HEK293T (cell line): ENCODE measurements around the gene ARHGEF26.

ENCODE experiments used
- CTCF ChIA-PET: fragments of 350-600 bp; formaldehyde crosslinking; extraction: SDS; loops from one replicate; lab custom pipeline; 2021; ENCODE audit warnings: antibody characterized with exemption, inconsistent platforms; lab: Yijun Ruan, JAX
- POLR2A ChIA-PET: fragments of 350-600 bp; formaldehyde crosslinking; extraction: SDS; loops from one replicate; lab custom pipeline; 2020; ENCODE audit warnings: antibody characterized with exemption, inconsistent platforms; lab: Yijun Ruan, JAX
- DNase-seq: peaks from one replicate; pipeline ENCODE4 v3.0.0; 2012; ENCODE audit warnings: mixed read lengths; ENCODE audit errors: extremely low spot score
- ARNT ChIP-seq: fragments of 450-650 bp; IDR thresholded peaks from 2 replicates; pipeline ENCODE4 v1.6.1; 2017; ENCODE audit warnings: mild to moderate bottlenecking
- BHLHE40 ChIP-seq: fragments of 450-650 bp; IDR thresholded peaks from 2 replicates; pipeline ENCODE4 v1.6.1; 2016; ENCODE audit warnings: mild to moderate bottlenecking, moderate library complexity, borderline replicate concordance
- CTBP1 ChIP-seq: fragments of 450-650 bp; IDR thresholded peaks from 2 replicates; pipeline ENCODE4 v1.6.1; 2016; ENCODE audit warnings: borderline replicate concordance
- ELF4 ChIP-seq: fragments of 450-650 bp; IDR thresholded peaks from 2 replicates; pipeline ENCODE4 v1.6.1; 2017; ENCODE audit warnings: antibody characterized with exemption
- FOXA1 ChIP-seq: fragments of 450-650 bp; IDR thresholded peaks from 2 replicates; pipeline ENCODE4 v1.6.1; 2016; ENCODE audit warnings: mild to moderate bottlenecking
- FOXK2 ChIP-seq: fragments of 450-650 bp; IDR thresholded peaks from 2 replicates; pipeline ENCODE4 v1.6.1; 2016; ENCODE audit warnings: mild to moderate bottlenecking
- FOXM1 ChIP-seq: fragments of 450-650 bp; IDR thresholded peaks from 2 replicates; pipeline ENCODE4 v1.6.1; 2017; ENCODE audit warnings: mild to moderate bottlenecking, borderline replicate concordance
- HDGF ChIP-seq: fragments of 450-650 bp; IDR thresholded peaks from 2 replicates; pipeline ENCODE4 v1.6.1; 2017; ENCODE audit warnings: antibody characterized with exemption, borderline replicate concordance
- L3MBTL2 ChIP-seq: fragments of 450-650 bp; conservative IDR thresholded peaks from 2 replicates; pipeline ENCODE4 v1.6.1; 2016; ENCODE audit warnings: mild to moderate bottlenecking
- LEF1 ChIP-seq: fragments of 450-650 bp; IDR thresholded peaks from 2 replicates; pipeline ENCODE4 v1.6.1; 2017; ENCODE audit warnings: mild to moderate bottlenecking, borderline replicate concordance
- NFRKB ChIP-seq: fragments of 450-650 bp; IDR thresholded peaks from 2 replicates; pipeline ENCODE4 v1.6.1; 2016; ENCODE audit warnings: mild to moderate bottlenecking, moderate library complexity
- PKNOX1 ChIP-seq: fragments of 450-650 bp; IDR thresholded peaks from 2 replicates; pipeline ENCODE4 v1.6.1; 2016
- SP1 ChIP-seq: fragments of 450-650 bp; IDR thresholded peaks from 2 replicates; pipeline ENCODE4 v1.6.1; 2017
- SUZ12 ChIP-seq: fragments of 450-650 bp; IDR thresholded peaks from 2 replicates; pipeline ENCODE4 v1.6.1; 2016; ENCODE audit warnings: mild to moderate bottlenecking
- TARDBP ChIP-seq: fragments of 450-650 bp; IDR thresholded peaks from 2 replicates; pipeline ENCODE4 v1.6.1; 2016
- ZNF384 ChIP-seq: fragments of 450-650 bp; IDR thresholded peaks from 2 replicates; pipeline ENCODE4 v1.6.1; 2016

ARHGEF26 gene

DNA sequence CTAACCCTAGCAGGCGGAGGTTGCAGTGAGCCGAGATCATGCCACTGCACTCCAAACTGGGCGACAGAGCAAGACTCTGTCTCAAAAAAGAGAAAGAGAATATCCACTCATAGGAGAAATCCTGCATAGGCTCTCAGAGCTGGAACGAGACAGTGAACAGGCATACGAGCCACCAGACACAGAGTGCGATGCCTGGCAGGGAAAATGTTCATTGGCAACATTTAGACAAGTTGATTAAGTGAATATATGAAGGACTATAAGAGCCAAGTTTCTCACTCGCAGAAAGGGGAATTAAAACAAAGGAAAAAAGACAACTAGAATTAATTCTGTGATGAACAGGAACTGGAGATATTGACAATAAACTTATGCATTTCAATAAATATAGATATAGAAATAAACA lies 27.1 kb upstream of the ARHGEF26 start:
- no peak for DNase-seq
- ChIA-PET POLR2A (no interaction called here), CTCF (interaction anchor here (0.5 kb wide), 1 partner anchor 159 kb away, joined by 3 read pairs; no protein-coding TSS in a partner anchor)
- TF ChIP-seq ELF4 (no peak), TARDBP (no peak), FOXK2 (no peak), NFRKB (no peak), SP1 (no peak), ZNF384 (no peak), ARNT (no peak), L3MBTL2 (no peak), FOXM1 (no peak), FOXA1 (no peak)

DNA sequence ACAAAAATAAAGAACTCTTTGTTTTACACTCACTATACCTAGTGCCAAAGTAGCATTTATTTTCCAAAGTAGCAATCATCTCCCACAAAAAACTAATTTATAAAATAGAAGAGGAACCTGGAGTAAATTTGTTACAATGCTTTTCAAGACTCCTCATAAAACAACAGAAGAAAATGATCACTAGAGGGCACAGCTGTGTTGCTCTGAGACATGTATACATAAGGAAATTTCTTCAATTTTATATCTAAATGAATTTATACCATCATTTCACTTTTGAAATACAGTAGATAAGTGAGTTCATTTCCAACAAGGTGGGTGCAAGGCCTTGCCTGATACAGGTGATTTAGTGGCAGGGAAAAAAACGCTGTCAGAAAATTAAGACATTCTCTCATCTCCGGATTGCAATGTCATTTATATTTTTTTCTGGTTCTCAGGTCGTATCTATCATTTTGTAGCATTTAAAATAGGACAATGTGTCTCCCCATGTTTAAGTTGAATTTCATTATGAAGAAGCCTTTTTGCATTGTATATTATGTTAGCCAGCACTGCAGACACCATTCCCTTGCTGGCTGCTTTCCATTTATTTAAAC lies 25.3 kb upstream of the ARHGEF26 start:
- CTCF ChIA-PET: no interaction called here
- TF ChIP-seq FOXM1 (no peak), LEF1 (no peak), SP1 (no peak), L3MBTL2 (no peak), ARNT (no peak), PKNOX1 (no peak), FOXK2 (no peak), NFRKB (no peak), HDGF (no peak), SUZ12 (no peak), FOXA1 (no peak), BHLHE40 (no peak), ZNF384 (no peak), TARDBP (no peak), CTBP1 (no peak), ELF4 (no peak)
- DNase-seq: no peak
- POLR2A ChIA-PET: no interaction called here

- TF ChIP-seq HDGF (no peak), FOXK2 (no peak), L3MBTL2 (no peak), SUZ12 (no peak), TARDBP (no peak), FOXA1 (no peak), CTBP1 (no peak), FOXM1 (no peak), NFRKB (no peak), BHLHE40 (no peak), ARNT (no peak), PKNOX1 (no peak), ELF4 (no peak), SP1 (no peak), ZNF384 (no peak), LEF1 (no peak)
- no peak for DNase-seq
- ChIA-PET CTCF (no interaction called here), POLR2A (no interaction called here)
Measured at GRCh38 chr3:154098376-154098775, 22.8 kb upstream of the ARHGEF26 start.

GRCh38 chr3:154100556-154100955 lies 20.6 kb upstream of the ARHGEF26 start:
- POLR2A ChIA-PET: no interaction called here
- CTCF ChIA-PET: no interaction called here
- no peak for TF ChIP-seq ELF4
- no peak for TF ChIP-seq HDGF
- no peak for TF ChIP-seq FOXK2
- no peak for TF ChIP-seq ZNF384
- TF ChIP-seq NFRKB: no peak
- TF ChIP-seq CTBP1: no peak
- TF ChIP-seq TARDBP: no peak
- TF ChIP-seq BHLHE40: no peak
- TF ChIP-seq ARNT: no peak
- TF ChIP-seq PKNOX1: no peak
- no peak for TF ChIP-seq LEF1
- no peak for TF ChIP-seq FOXA1
- TF ChIP-seq FOXM1: no peak
- TF ChIP-seq L3MBTL2: no peak
- TF ChIP-seq SUZ12: no peak
- no peak for TF ChIP-seq SP1
- DNase-seq: no peak

- DNase-seq: no peak
- CTCF ChIA-PET: no interaction called here
- POLR2A ChIA-PET: no interaction called here
- TF ChIP-seq ZNF384: no peak
- TF ChIP-seq PKNOX1: no peak
- TF ChIP-seq L3MBTL2: no peak
- no peak for TF ChIP-seq LEF1
Measured at GRCh38 chr3:154101250-154101649, 19.9 kb upstream of the ARHGEF26 start.

DNA sequence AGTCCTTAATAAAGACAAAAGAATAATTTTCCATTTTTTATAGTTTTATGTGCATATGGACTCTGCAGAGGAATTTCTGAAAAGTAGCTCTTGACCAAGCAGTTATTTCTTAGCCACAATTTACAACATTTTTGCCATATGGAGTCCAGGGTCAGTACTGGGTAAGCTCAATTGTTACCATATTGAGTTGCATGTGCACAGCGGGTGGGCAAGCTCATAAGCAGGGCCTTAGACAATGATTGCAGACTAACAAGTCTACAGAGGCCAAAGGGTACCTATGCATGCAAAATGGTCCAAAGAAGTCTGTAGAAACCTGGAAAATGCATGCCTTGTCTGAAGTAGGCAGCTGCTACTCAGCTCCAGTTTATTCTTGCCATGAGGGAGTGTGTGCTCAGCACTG lies 19.0 kb upstream of the ARHGEF26 start:
- no peak for TF ChIP-seq L3MBTL2
- no peak for TF ChIP-seq FOXK2
- TF ChIP-seq FOXM1: no peak
- TF ChIP-seq TARDBP: no peak
- no peak for TF ChIP-seq LEF1
- TF ChIP-seq ZNF384: no peak
- TF ChIP-seq ELF4: no peak
- no peak for TF ChIP-seq ARNT
- TF ChIP-seq SP1: no peak
- no peak for TF ChIP-seq BHLHE40
- no peak for TF ChIP-seq FOXA1
- no peak for TF ChIP-seq SUZ12
- no peak for TF ChIP-seq HDGF
- TF ChIP-seq NFRKB: no peak
- no peak for TF ChIP-seq CTBP1
- no peak for TF ChIP-seq PKNOX1
- ChIA-PET POLR2A (no interaction called here), CTCF (no interaction called here)
- DNase-seq: no peak
